ENCODE results near the gene IRF9. TPM values are rescaled to one million over a fixed set of nuclear protein-coding genes. Genes with fewer than 3 reads are reported as not detected.

IRF9 gene
- total and polyA plus RNA-seq, 2 of the 13 experiments (the other 11 are each of a cell fraction or from before 2014, with no cell fraction given): 14.9 to 49.7 TPM

GRCh38 chr14:24215495-24216344, 54.7 kb downstream of the IRF9 start, which contains the start of gene MDP1 (continued):
- peak; percentile 20; the same call in 1 of the 2 replicates for TF ChIP-seq ZNF281 (CRISPR knock-in tag; IDR thresholded peaks at IDR 0.05; ENCODE audit: borderline replicate concordance)
- TF ChIP-seq ELF3 (CRISPR knock-in tag; IDR thresholded peaks at IDR 0.05): peak; percentile 95
- no peak for TF ChIP-seq ZNF530 (CRISPR knock-in tag; IDR thresholded peaks at IDR 0.05; ENCODE audit: low read depth)
- peak; percentile 98 for TF ChIP-seq KLF9 (CRISPR knock-in tag; IDR thresholded peaks at IDR 0.05; ENCODE audit: low read depth)
- peak; percentile 93 for TF ChIP-seq ZNF768 (CRISPR knock-in tag; IDR thresholded peaks at IDR 0.05)
- TF ChIP-seq ZNF879 (CRISPR knock-in tag; IDR thresholded peaks at IDR 0.05): peak; percentile 81; the same call in 1 of the 2 replicates
- TF ChIP-seq SALL2 (CRISPR knock-in tag; IDR thresholded peaks at IDR 0.05): peak; percentile 99
- TF ChIP-seq FLYWCH1 (CRISPR knock-in tag; IDR thresholded peaks at IDR 0.05): no peak; the same call in 1 of the 2 replicates
- peak; percentile 98 for TF ChIP-seq STAT6 (CRISPR knock-in tag; IDR thresholded peaks at IDR 0.05; ENCODE audit: borderline replicate concordance)
- peak; percentile 88; the same call in 1 of the 2 replicates for TF ChIP-seq ZFP36L2 (CRISPR knock-in tag; IDR thresholded peaks at IDR 0.05)
- 0 out of 2 replicates have a peak, but pooled peaks have one; percentile 46 for TF ChIP-seq ZBTB1 (CRISPR knock-in tag; IDR thresholded peaks at IDR 0.05; ENCODE audit: borderline replicate concordance)
- peak; percentile 22; the same call in 1 of the 2 replicates for TF ChIP-seq ZNF7 (CRISPR knock-in tag; IDR thresholded peaks at IDR 0.05)
- no peak for TF ChIP-seq JUNB (CRISPR knock-in tag; IDR thresholded peaks at IDR 0.05; ENCODE audit: borderline replicate concordance)
- peak; percentile 99 for TF ChIP-seq ZNF781 (CRISPR knock-in tag; IDR thresholded peaks at IDR 0.05; ENCODE audit: borderline replicate concordance, not compliant biosample characterization)
- peak; percentile 99 for TF ChIP-seq ZFP91 (CRISPR knock-in tag; IDR thresholded peaks at IDR 0.05; ENCODE audit: borderline replicate concordance)
- peak; percentile 81 for TF ChIP-seq ZBTB43 (CRISPR knock-in tag; conservative IDR thresholded peaks at IDR 0.05)
- TF ChIP-seq HMG20A (CRISPR knock-in tag; IDR thresholded peaks at IDR 0.05; ENCODE audit: borderline replicate concordance): peak; percentile 74
- TF ChIP-seq ZNF343 (CRISPR knock-in tag; IDR thresholded peaks at IDR 0.05): peak; percentile 94
- peak; percentile 92 for TF ChIP-seq ELF1 (CRISPR knock-in tag; IDR thresholded peaks at IDR 0.05)
- TF ChIP-seq NFYB (CRISPR knock-in tag; IDR thresholded peaks at IDR 0.05): peak; percentile 55; the same call in 1 of the 2 replicates
- peak; percentile 73 for TF ChIP-seq ZNF550 (CRISPR knock-in tag; IDR thresholded peaks at IDR 0.05; ENCODE audit: borderline replicate concordance)

Data from HepG2 (cell line).